H1 (cell line): Measurements from ENCODE around the gene KDM5A. TPM values are rescaled to one million over a fixed set of nuclear protein-coding genes. Genes with fewer than 3 reads are reported as not detected.

ENCODE experiments used
- ASH2L ChIP-seq: fragments of 200-600, 300-600 bp; sonication (generic); IDR thresholded peaks from one replicate; pipeline ENCODE4 v1.7.1; 2017; ENCODE audit warnings: low read length
- CHD1 ChIP-seq: IDR thresholded peaks from 2 replicates; pipeline ENCODE4 v1.6.1; 2012; ENCODE audit warnings: low read depth, low read length, improper control_type of control experiment
- CHD7 ChIP-seq: fragments of 300-600 bp; sonication (generic); IDR thresholded peaks from 2 replicates; pipeline ENCODE4 v1.7.1; 2012; ENCODE audit warnings: low read length, moderate library complexity, mild to moderate bottlenecking, inconsistent platforms; ENCODE audit not compliant: insufficient replicate concordance
- HDAC2 ChIP-seq, 2 experiments: fragments of 300-600 bp in 1 of 2; sonication (generic) in 1 of 2; IDR thresholded peaks; 2 replicates each; pipeline ENCODE4 v1.6.1; 2011 to 2012; ENCODE audit warnings: low read depth in 2 of 2, low read length in 2 of 2, mild to moderate bottlenecking in 2 of 2, moderate library complexity in 2 of 2, borderline replicate concordance in 1 of 2, inconsistent platforms in 1 of 2
- KDM1A ChIP-seq: fragments of 200-600, 300-600 bp; sonication (generic); IDR thresholded peaks from 2 replicates; pipeline ENCODE4 v1.7.1; 2016; ENCODE audit warnings: mild to moderate bottlenecking, low read length, borderline replicate concordance
- NANOG ChIP-seq: IDR thresholded peaks from 2 replicates; pipeline ENCODE4 v1.6.1; 2011; ENCODE audit warnings: low read length, low read depth, mild to moderate bottlenecking, inconsistent platforms; ENCODE audit not compliant: insufficient read depth, poor library complexity, severe bottlenecking
- RBBP5 ChIP-seq: IDR thresholded peaks from 2 replicates; pipeline ENCODE4 v1.7.1; 2012; ENCODE audit warnings: low read depth, mild to moderate bottlenecking, inconsistent platforms, low read length, moderate library complexity, borderline replicate concordance
- polyA plus RNA-seq, 7 experiments: library from polyadenylated mRNA; depleted of rRNA in 3 of 7; stranded (reverse) in 5 of 7; unstranded in 2 of 7; fragments of >200 nt in 5 of 7; fragments of 200-250 nt in 2 of 7; gene quantifications; 1 replicate in 5 of 7; 2 replicates in 1 of 7; 4 replicates in 1 of 7; pipeline versions ENCODE4 v1.2.1 to v1.2.3, GENCODE V29; 2011 to 2013; ENCODE audit warnings: missing spikeins in 2 of 7, mixed read lengths in 2 of 7
- total RNA-seq: library from RNA; stranded (reverse); fragmentation: NEBNext Ultra II Directional; extraction: Animal tissue kit (Norgen Biotek cat#: 25700); gene quantifications from 2 replicates; pipeline ENCODE4 v1.2.1, GENCODE V29; 2021

The KDM5A gene
- total and polyA plus RNA-seq, 2 of the 8 experiments (the other 6 are each of a cell fraction or from before 2014, with no cell fraction given), result 6.3 to 36.9 TPM

GRCh38 chr12:268483-268840, 120.7 kb downstream of the KDM5A start (continued):
- no peak for TF ChIP-seq CHD7
- TF ChIP-seq KDM1A, result no peak
- TF ChIP-seq NANOG, result no peak
- TF ChIP-seq CHD1, result no peak
- no peak for TF ChIP-seq HDAC2 (IDR thresholded peaks at IDR 0.05; ENCODE audit: borderline replicate concordance in 1 of 2, low read depth in 2 of 2, low read length in 2 of 2)
- no peak for TF ChIP-seq RBBP5
- TF ChIP-seq ASH2L, result no peak
